Testis (tissue), 3 donors: ENCODE measurements around the gene VRK1. TPM values are rescaled to one million over a fixed set of nuclear protein-coding genes. Genes with fewer than 3 reads are reported as not detected.

Experiments
- DNase-seq: peaks from one replicate; pipeline ENCODE4 v3.0.0-alpha.2; 2019
- H3K27ac ChIP-seq, 2 donors: fragments of 200-600 bp; sonication (generic); one replicate each; pipeline ENCODE4 v1.5.1; 2019
- H3K27me3 ChIP-seq: fragments of 200-600 bp; sonication (generic); one replicate; pipeline ENCODE4 v1.5.1; 2019
- H3K36me3 ChIP-seq: fragments of 200-600 bp; sonication (generic); one replicate; pipeline ENCODE4 v1.5.1; 2017; ENCODE audit warnings: low read depth; ENCODE audit errors: missing control alignments
- H3K4me1 ChIP-seq: fragments of 200-600 bp; sonication (generic); one replicate; pipeline ENCODE4 v1.5.1; 2019
- H3K4me3 ChIP-seq, 2 donors: fragments of 200-600 bp; sonication (generic); one replicate each; pipeline ENCODE4 v1.5.1; 2017 to 2019
- H3K9me3 ChIP-seq: fragments of 200-600 bp; sonication (generic); one replicate; pipeline ENCODE4 v1.5.1; 2017
- CTCF ChIP-seq, 3 experiments: fragments of 450-650 bp in 2 of 3; fragments of 200-600 bp in 1 of 3; sonication (generic) in 1 of 3; IDR thresholded peaks; one replicate each; pipeline ENCODE4 v1.5.1; 2016 to 2019; ENCODE audit warnings: antibody characterized with exemption in 3 of 3, mild to moderate bottlenecking in 2 of 3, moderate library complexity in 1 of 3
- POLR2A ChIP-seq: fragments of 450-650 bp; IDR thresholded peaks from one replicate; pipeline ENCODE4 v1.6.1; 2017; ENCODE audit warnings: antibody characterized with exemption, mild to moderate bottlenecking, moderate library complexity
- whole genome bisulfite sequencing, 2 donors: methylation state at CpG; one replicate each; pipeline ENCODE4 v1.1.5; 2018; 5-methylcytosine and 5-hydroxymethylcytosine counted together
- intact Hi-C: fragments of 100-400 bp; cut with DNase I; formaldehyde crosslinking; loops from one replicate; pipeline ENCODE4 v1.15.1; 2023; ENCODE audit warnings: low total_unique reads
- polyA plus RNA-seq: library from polyadenylated mRNA; stranded (reverse); fragments of 350-450 nt; fragmentation: Illumina TruSeq; extraction: RNeasy Lipid Tissue Mini Kit (QIAGEN cat#74804); gene quantifications from one replicate; pipeline ENCODE4 v1.2.3, GENCODE V29; 2014; ENCODE audit warnings: low read depth, low replicate concordance; ENCODE audit not compliant: insufficient read depth
- total RNA-seq, 2 donors: library from RNA; depleted of rRNA; stranded (reverse); fragments of >200 nt; gene quantifications; one replicate each; pipeline ENCODE4 v1.2.3, GENCODE V29; 2016

Gene VRK1
- total and polyA plus RNA-seq, 3 donors from 2014 or later: 44.7 to 52.0 (median 49.2) TPM

GRCh38 chr14:96823652-96824051 is 26.5 kb downstream of the VRK1 start:
- 77 to 96% methylated on average over 2 of the region's 2 CpGs for whole genome bisulfite sequencing, 2 donors
- H3K27ac ChIP-seq: no peak overlapping the region
- TF ChIP-seq POLR2A (no peak), CTCF (IDR thresholded peaks at IDR 0.05) (no peak)

GRCh38 chr14:96824283-96824682 is 27.1 kb downstream of the VRK1 start:
- H3K27ac ChIP-seq: no peak overlapping the region
- H3K9me3 ChIP-seq: no peaks in the 10 kb centered on the region
- no peaks in the 10 kb centered on the region for H3K4me1 ChIP-seq
- WGBS, 2 donors: 86 to 90% methylated on average over 3 of the region's 3 CpGs
- TF ChIP-seq POLR2A: no peak
- no peak for TF ChIP-seq CTCF (IDR thresholded peaks at IDR 0.05)
- H3K4me3 ChIP-seq: no peak overlapping the region
- intact Hi-C loops: no loop called here
- DNase-seq: no peak
- no peaks in the 10 kb centered on the region for H3K36me3 ChIP-seq
- no peaks in the 10 kb centered on the region for H3K27me3 ChIP-seq

More at GRCh38 chr14:96823652-96824051, 26.5 kb downstream of the VRK1 start:
- Histone ChIP-seq H3K4me3 (no peak overlapping the region), H3K36me3 (no peaks in the 10 kb centered on the region), H3K27me3 (no peaks in the 10 kb centered on the region), H3K9me3 (no peaks in the 10 kb centered on the region), H3K4me1 (no peaks in the 10 kb centered on the region)
- DNase-seq: no peak
- intact Hi-C loops: no loop called here

- no peaks in the 10 kb centered on the region for H3K9me3 ChIP-seq
- H3K4me1 ChIP-seq: no peaks in the 10 kb centered on the region
- TF ChIP-seq CTCF (IDR thresholded peaks at IDR 0.05) (no peak), POLR2A (no peak)
- H3K4me3 ChIP-seq: no peak overlapping the region
- 63 to 77% methylated on average over 2 of the region's 2 CpGs for WGBS, 2 donors
- H3K27me3 ChIP-seq: no peaks in the 10 kb centered on the region
- H3K27ac ChIP-seq: no peak overlapping the region
- H3K36me3 ChIP-seq: no peaks in the 10 kb centered on the region
- DNase-seq: no peak
- intact Hi-C loops: no loop called here
Observed at GRCh38 chr14:96826818-96827217, 29.6 kb downstream of the VRK1 start.

- no peak overlapping the region for H3K27ac ChIP-seq
- intact Hi-C loops: no loop called here
- WGBS, 2 donors: 68 to 75% methylated on average over 3 of the region's 3 CpGs
- no peaks in the 10 kb centered on the region for H3K27me3 ChIP-seq
- no peaks in the 10 kb centered on the region for H3K36me3 ChIP-seq
- no peak overlapping the region for H3K4me3 ChIP-seq
- TF ChIP-seq CTCF (IDR thresholded peaks at IDR 0.05): no peak
- TF ChIP-seq POLR2A: no peak
- no peaks in the 10 kb centered on the region for H3K9me3 ChIP-seq
- no peak for DNase-seq
- no peaks in the 10 kb centered on the region for H3K4me1 ChIP-seq
Observed at GRCh38 chr14:96827290-96827689, 30.1 kb downstream of the VRK1 start.

GRCh38 chr14:96829791-96830190 is 32.6 kb downstream of the VRK1 start:
- no peak for DNase-seq
- intact Hi-C loops: no loop called here
- no peaks in the 10 kb centered on the region for H3K4me1 ChIP-seq
- H3K9me3 ChIP-seq: no peaks in the 10 kb centered on the region
- no peak overlapping the region for H3K4me3 ChIP-seq
- H3K36me3 ChIP-seq: no peaks in the 10 kb centered on the region
- WGBS, 2 donors: 91 to 93% methylated on average over 1 of the region's 1 CpG
- no peak for TF ChIP-seq CTCF (IDR thresholded peaks at IDR 0.05)
- no peak for TF ChIP-seq POLR2A
- H3K27me3 ChIP-seq: no peaks in the 10 kb centered on the region
- no peak overlapping the region for H3K27ac ChIP-seq
